Right lobe of liver (tissue), 6 donors: Measurements from ENCODE around the gene RHEB. TPM values are rescaled to one million over a fixed set of nuclear protein-coding genes. Genes with fewer than 3 reads are reported as not detected.

Experiments used
- ATAC-seq, 4 donors: fragments of 200-7000 bp; cut with Tn5 transposase; one replicate each; pipeline ENCODE4 v1.9.1; 2020; ENCODE audit warnings: mild to moderate bottlenecking in 4 of 4, moderate library complexity in 4 of 4
- DNase-seq, 3 donors: peaks; one replicate each; pipeline ENCODE4 v3.0.0-alpha.2; 2020
- H3K27ac ChIP-seq, 3 donors: fragments of 200-600 bp; one replicate each; pipeline ENCODE4 v1.8.0; 2022
- H3K27me3 ChIP-seq, 2 donors: fragments of 200-600 bp; one replicate each; pipeline ENCODE4 v1.8.0; 2022
- H3K36me3 ChIP-seq, 4 donors: fragments of 200-600 bp; sonication (generic) in 1 of 4; one replicate each; pipeline versions ENCODE4 v1.5.1 to v1.8.0; 2017 to 2022; ENCODE audit warnings: control low read depth in 1 of 4
- H3K4me1 ChIP-seq, 4 donors: fragments of 200-600 bp; sonication (generic) in 1 of 4; one replicate each; pipeline versions ENCODE4 v1.5.1 to v1.8.0; 2017 to 2022; ENCODE audit warnings: control low read depth in 1 of 4
- H3K4me3 ChIP-seq, 3 donors: fragments of 200-600 bp; one replicate each; pipeline ENCODE4 v1.8.0; 2022
- H3K9me3 ChIP-seq, 4 donors: fragments of 200-600 bp; sonication (generic) in 1 of 4; one replicate each; pipeline versions ENCODE4 v1.5.1 to v1.8.0; 2017 to 2022; ENCODE audit warnings: control low read depth in 1 of 4
- CTCF ChIP-seq, 4 donors: fragments of 200-600 bp in 3 of 4; fragments of 450-650 bp in 1 of 4; IDR thresholded peaks; one replicate each; pipeline versions ENCODE4 v1.5.1 to v1.8.0; 2016 to 2022; ENCODE audit warnings: antibody characterized with exemption in 4 of 4, mild to moderate bottlenecking in 2 of 4
- POLR2A ChIP-seq: fragments of 450-650 bp; IDR thresholded peaks from one replicate; pipeline ENCODE4 v1.6.1; 2017; ENCODE audit warnings: antibody characterized with exemption, mild to moderate bottlenecking
- WGBS: methylation state at CpG from one replicate; pipeline ENCODE4 v1.1.6; 2018; ENCODE audit warnings: low coverage, low lambda C conversion rate; ENCODE audit not compliant: insufficient coverage; ENCODE audit errors: missing lambda C conversion rate; 5-methylcytosine and 5-hydroxymethylcytosine counted together
- intact Hi-C, 2 donors: fragments of 100-400 bp; cut with DNase I; formaldehyde crosslinking; loops; one replicate each; pipeline versions ENCODE4 v1.11.2 to v1.14.1; 2022
- total RNA-seq, 6 experiments: library from RNA; depleted of rRNA in 2 of 6; stranded (reverse); fragments of >200 nt in 2 of 6; fragmentation: NEBNext Ultra II Directional in 3 of 6; extraction: Animal tissue kit (Norgen Biotek cat#: 25700) in 3 of 6; gene quantifications; one replicate each; pipeline versions ENCODE4 v1.1.0 to v1.2.4, GENCODE V29; 2016 to 2023
- donor health status: DM: no; HTN: yes; CAD: no.
- donor health status: DM: no; HTN: no; CAD: no.
- donor health status: DM: no; HTN: no; CAD: no.
- donor health status: DM: no; HTN: yes; CAD: no.
- donor health status: DM: no; HTN: yes; CAD: no.

Gene RHEB
- total RNA-seq, 6 experiments from 2014 or later, result 33.4 to 55.3 (median 49.7) TPM

DNA sequence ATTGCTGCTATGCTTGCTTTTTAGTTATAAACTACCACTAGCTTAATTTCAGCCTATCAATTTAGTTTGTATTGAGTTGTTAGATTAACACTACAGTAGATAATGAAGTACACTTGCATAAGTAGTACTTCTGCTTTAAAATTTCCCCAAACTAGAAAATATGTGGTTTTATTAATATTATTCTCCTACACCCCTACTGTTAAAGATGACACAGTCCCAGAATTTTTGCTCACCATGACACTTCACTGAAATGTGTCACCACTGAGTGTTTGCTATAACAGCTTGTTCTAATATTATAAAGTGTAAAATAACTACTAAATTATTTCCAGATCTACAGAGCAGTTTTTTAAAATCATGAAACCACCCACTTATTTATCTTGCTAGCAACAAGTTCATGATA, 31.6 kb downstream of the RHEB start:
- H3K4me1 ChIP-seq, result peaks cover 0 to 13% (median under 1%) of the 10 kb centered on the region in 4 donors
- intact Hi-C loops, result no loop called here
- no peaks in the 10 kb centered on the region for H3K27me3 ChIP-seq
- no peak overlapping the region for H3K4me3 ChIP-seq
- H3K9me3 ChIP-seq, result no peaks in the 10 kb centered on the region
- DNase-seq (no peak), ATAC-seq (no peak)
- no peak overlapping the region for H3K27ac ChIP-seq
- TF ChIP-seq POLR2A (no peak), CTCF (IDR thresholded peaks at IDR 0.05) (no peak)
- H3K36me3 ChIP-seq, result peaks cover 0 to 47% (median 10%) of the 10 kb centered on the region in 4 donors

- Histone ChIP-seq H3K27me3 (no peaks in the 10 kb centered on the region), H3K9me3 (no peaks in the 10 kb centered on the region), H3K36me3 (peaks cover 0 to 52% (median 12%) of the 10 kb centered on the region in 4 donors), H3K27ac (no peak overlapping the region), H3K4me3 (no peak overlapping the region), H3K4me1 (peaks cover 0 to 11% (median 0%) of the 10 kb centered on the region in 4 donors)
- TF ChIP-seq POLR2A (no peak), CTCF (IDR thresholded peaks at IDR 0.05) (no peak)
- WGBS, result 94% methylated on average over 2 of the region's 2 CpGs
- intact Hi-C loops, result no loop called here
- DNase-seq, result no peak
- ATAC-seq, result no peak
Observed at GRCh38 chr7:151487228-151487627, 32.5 kb downstream of the RHEB start.

GRCh38 chr7:151486074-151486473, 33.6 kb downstream of the RHEB start:
- ATAC-seq, result no peak
- no peak for TF ChIP-seq CTCF (IDR thresholded peaks at IDR 0.05)
- TF ChIP-seq POLR2A, result no peak
- no peaks in the 10 kb centered on the region for H3K27me3 ChIP-seq
- 93% methylated on average over 3 of the region's 3 CpGs for WGBS
- no peaks in the 10 kb centered on the region for H3K9me3 ChIP-seq
- intact Hi-C loops, result no loop called here
- no peak overlapping the region for H3K27ac ChIP-seq
- no peak for DNase-seq
- no peak overlapping the region for H3K4me3 ChIP-seq
- peaks cover 0 to 52% (median 12%) of the 10 kb centered on the region in 4 donors for H3K36me3 ChIP-seq
- peaks cover 0 to under 1% (median 0%) of the 10 kb centered on the region in 4 donors for H3K4me1 ChIP-seq

DNA sequence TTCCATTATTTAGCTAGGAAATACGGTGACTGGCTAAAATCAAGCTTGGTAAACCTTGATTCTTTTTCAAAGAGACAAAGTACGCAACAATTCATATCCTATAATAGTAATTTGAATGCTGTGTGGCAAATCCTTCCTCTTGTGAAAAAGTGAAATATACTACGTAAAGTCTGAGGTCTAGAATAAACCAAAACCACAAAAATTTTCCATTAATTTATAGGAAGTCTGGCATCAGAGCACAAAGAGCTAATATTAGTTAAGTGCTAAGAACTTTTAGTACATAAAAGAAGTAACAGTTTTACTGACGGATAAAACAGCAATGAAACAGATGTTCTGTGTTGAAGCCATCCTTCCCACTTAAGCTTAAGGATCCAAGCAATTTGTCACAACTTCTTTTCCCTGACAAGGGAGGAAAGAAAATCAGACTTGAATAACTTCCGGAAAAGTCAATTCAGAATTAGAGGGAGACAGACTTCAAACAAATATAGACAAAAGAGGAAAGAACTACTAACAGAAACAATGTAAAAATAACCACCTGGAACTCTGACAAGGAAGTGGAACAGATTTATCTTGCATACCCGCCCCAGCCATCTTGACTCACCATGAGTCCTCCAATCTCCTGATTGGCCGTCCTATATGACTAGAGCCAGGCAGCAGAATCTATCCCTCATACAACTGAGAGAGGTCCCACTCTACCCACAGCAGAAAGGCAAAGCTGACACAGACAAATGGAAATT, 34.6 kb downstream of the RHEB start:
- Histone ChIP-seq H3K27me3 (no peaks in the 10 kb centered on the region), H3K27ac (no peak overlapping the region), H3K9me3 (no peaks in the 10 kb centered on the region), H3K4me1 (no peaks in the 10 kb centered on the region), H3K36me3 (peaks cover 0 to 50% (median 12%) of the 10 kb centered on the region in 4 donors), H3K4me3 (no peak overlapping the region)
- peak in 1 of 4 donors; percentile 41 for ATAC-seq
- intact Hi-C loops, result no loop called here
- 58% methylated on average over 6 of the region's 7 CpGs for WGBS
- TF ChIP-seq CTCF (IDR thresholded peaks at IDR 0.05) (no peak), POLR2A (no peak)
- no peak for DNase-seq

DNA sequence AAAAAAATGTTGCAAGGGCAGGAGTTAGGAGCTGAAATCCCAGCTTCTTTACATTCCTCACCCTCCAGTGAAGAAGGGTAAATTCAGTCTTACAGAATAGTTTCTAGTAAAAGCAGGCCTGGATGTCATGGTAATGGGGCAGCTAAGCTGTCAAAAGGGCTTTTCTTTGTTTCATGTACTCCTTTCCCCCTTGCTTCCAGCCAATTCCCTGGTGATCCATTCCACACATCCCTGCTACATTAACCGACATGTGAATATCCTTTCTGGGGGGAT, 36.0 kb downstream of the RHEB start:
- no peaks in the 10 kb centered on the region for H3K9me3 ChIP-seq
- no peak overlapping the region for H3K27ac ChIP-seq
- H3K27me3 ChIP-seq, result no peaks in the 10 kb centered on the region
- ATAC-seq (no peak), DNase-seq (no peak)
- H3K36me3 ChIP-seq, result peaks cover 0 to 39% (median 9%) of the 10 kb centered on the region in 4 donors
- 100% methylated on average over 1 of the region's 1 CpG for WGBS
- H3K4me3 ChIP-seq, result no peak overlapping the region
- H3K4me1 ChIP-seq, result no peaks in the 10 kb centered on the region
- TF ChIP-seq POLR2A (no peak), CTCF (IDR thresholded peaks at IDR 0.05) (no peak)
- intact Hi-C loops, result no loop called here
